NCI-H82 treated with DMSO at 0.1 percent for 48 hours (cell line): Measurements from ENCODE around the gene CCDC71L.

Experiments used
- DNase-seq: peaks from one replicate; lab custom pipeline; 2025; ENCODE audit not compliant: unreplicated experiment; lab: John Stamatoyannopoulos, UW

The CCDC71L gene

GRCh38 chr7:106659166-106659962, 1.6 kb downstream of the CCDC71L start:
- DNase-seq = no peak

GRCh38 chr7:106658316-106659165, 2.4 kb downstream of the CCDC71L start:
- DNase-seq = no peak

GRCh38 chr7:106657085-106657991, 3.6 kb downstream of the CCDC71L start:
- no peak for DNase-seq

- DNase-seq = no peak
These were observed 5.1 kb downstream of the CCDC71L start for GRCh38 chr7:106655703-106656498.

GRCh38 chr7:106653488-106653887, 7.5 kb downstream of the CCDC71L start:
- DNase-seq = no peak

- no peak for DNase-seq
These were observed 8.0 kb downstream of the CCDC71L start for GRCh38 chr7:106652909-106653308.

- no peak for DNase-seq
These were observed 8.9 kb downstream of the CCDC71L start for GRCh38 chr7:106652092-106652491.

GRCh38 chr7:106646256-106646655, 14.7 kb downstream of the CCDC71L start:
- DNase-seq = no peak

- no peak for DNase-seq
These were observed 16.0 kb downstream of the CCDC71L start for GRCh38 chr7:106644999-106645398.

GRCh38 chr7:106643216-106644000, 17.6 kb downstream of the CCDC71L start:
- no peak for DNase-seq

- no peak for DNase-seq
These were observed 19.5 kb downstream of the CCDC71L start for GRCh38 chr7:106641416-106641815.

- no peak for DNase-seq
These were observed 20.4 kb downstream of the CCDC71L start for GRCh38 chr7:106640368-106641141.

- no peak for DNase-seq
These were observed 21.3 kb downstream of the CCDC71L start for GRCh38 chr7:106639476-106640334.

GRCh38 chr7:106635411-106635810, 25.5 kb downstream of the CCDC71L start:
- no peak for DNase-seq

- DNase-seq = no peak
These were observed 26.0 kb downstream of the CCDC71L start for GRCh38 chr7:106634958-106635357.

GRCh38 chr7:106630648-106631047, 30.3 kb downstream of the CCDC71L start:
- DNase-seq = no peak

- no peak for DNase-seq
These were observed 31.4 kb downstream of the CCDC71L start for GRCh38 chr7:106629516-106629915.
